Prostate gland (tissue), 1 donor: Measurements from ENCODE around the gene EPHB2.

Source experiments
- POLR2A ChIP-seq: fragments of 450-650 bp; IDR thresholded peaks from one replicate; pipeline ENCODE4 v1.6.1; 2016; ENCODE audit warnings: antibody characterized with exemption, mild to moderate bottlenecking
- POLR2AphosphoS5 ChIP-seq: sonication (generic); formaldehyde crosslinking; IDR thresholded peaks from one replicate; pipeline ENCODE4 v1.6.1; 2017; ENCODE audit warnings: antibody characterized with exemption

DNA sequence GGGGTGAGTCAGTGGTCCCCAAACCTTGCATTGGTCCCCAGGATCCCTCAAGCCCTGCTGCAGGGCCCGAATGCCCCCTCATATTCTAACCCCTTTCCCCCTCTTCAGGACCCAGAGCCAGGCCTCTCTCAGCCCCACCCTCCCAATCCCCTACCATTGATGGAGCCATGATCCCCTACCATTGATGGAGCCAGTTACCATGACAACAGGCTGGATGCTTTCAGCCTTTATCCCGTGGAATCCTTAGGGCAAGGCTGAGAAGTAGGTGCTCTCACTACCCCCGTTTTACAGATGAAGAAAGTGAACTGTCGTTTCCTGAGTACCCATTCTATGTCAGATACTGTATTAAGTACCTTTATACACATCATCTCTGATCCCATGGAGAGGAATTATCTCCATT is 70.8 kb downstream of the EPHB2 start:
- TF ChIP-seq POLR2A (no peak), POLR2AphosphoS5 (no peak)
